Glutamatergic neuron (in vitro differentiated cells): ENCODE results near the gene RALA. TPM values are rescaled to one million over a fixed set of nuclear protein-coding genes. Genes with fewer than 3 reads are reported as not detected.

Experiments used
- DNase-seq: peaks from one replicate; pipeline ENCODE4 v3.0.0; 2022
- H3K27ac Mint-ChIP-seq: one replicate; pipeline ENCODE4 v1.8.0; 2020; ENCODE audit warnings: mild to moderate bottlenecking, mixed read lengths, inconsistent platforms; ENCODE audit not compliant: unreplicated experiment
- H3K27me3 Mint-ChIP-seq: one replicate; pipeline ENCODE4 v1.8.0; 2020; ENCODE audit warnings: mild to moderate bottlenecking, moderate library complexity, mixed read lengths, inconsistent platforms; ENCODE audit not compliant: unreplicated experiment
- H3K36me3 Mint-ChIP-seq: one replicate; pipeline ENCODE4 v1.8.0; 2020; ENCODE audit warnings: mild to moderate bottlenecking, mixed read lengths, inconsistent platforms; ENCODE audit not compliant: unreplicated experiment
- H3K4me1 Mint-ChIP-seq: one replicate; pipeline ENCODE4 v1.8.0; 2020; ENCODE audit warnings: mild to moderate bottlenecking, low read depth, mixed read lengths, inconsistent platforms; ENCODE audit not compliant: unreplicated experiment
- H3K4me3 Mint-ChIP-seq: one replicate; pipeline ENCODE4 v1.8.0; 2020; ENCODE audit warnings: mild to moderate bottlenecking, mixed read lengths, inconsistent platforms; ENCODE audit not compliant: unreplicated experiment
- H3K9me3 Mint-ChIP-seq: one replicate; pipeline ENCODE4 v1.8.0; 2020; ENCODE audit warnings: mild to moderate bottlenecking, moderate library complexity, mixed read lengths, inconsistent platforms; ENCODE audit not compliant: unreplicated experiment
- total RNA-seq: library from RNA; stranded (reverse); fragmentation: NEBNext Ultra II Directional; extraction: Animal tissue kit (Norgen Biotek cat#: 25700); gene quantifications from one replicate; pipeline ENCODE4 v1.2.1, GENCODE V29; 2021; ENCODE audit not compliant: unreplicated experiment
- TF ChIP-seq, protein P1 (sequence below): fragments of 200-600 bp; sonication (generic); IDR thresholded peaks from one replicate; pipeline ENCODE4 v1.5.0; 2021; ENCODE audit not compliant: partially characterized antibody, unreplicated experiment

RALA gene
- total RNA-seq, 1 donor from 2014 or later, result 69.9 TPM

GRCh38 chr7:39757604-39758003 lies 134.2 kb downstream of the RALA start:
- H3K4me1 Mint-ChIP-seq, result peaks cover 4% of the 10 kb centered on the region
- no peak for DNase-seq
- H3K9me3 Mint-ChIP-seq, result no peaks in the 10 kb centered on the region
- H3K27ac Mint-ChIP-seq, result no peak overlapping the region
- no peak overlapping the region for H3K4me3 Mint-ChIP-seq
- no peaks in the 10 kb centered on the region for H3K27me3 Mint-ChIP-seq
- H3K36me3 Mint-ChIP-seq, result peaks cover 28% of the 10 kb centered on the region
- TF ChIP-seq, protein P1, sequence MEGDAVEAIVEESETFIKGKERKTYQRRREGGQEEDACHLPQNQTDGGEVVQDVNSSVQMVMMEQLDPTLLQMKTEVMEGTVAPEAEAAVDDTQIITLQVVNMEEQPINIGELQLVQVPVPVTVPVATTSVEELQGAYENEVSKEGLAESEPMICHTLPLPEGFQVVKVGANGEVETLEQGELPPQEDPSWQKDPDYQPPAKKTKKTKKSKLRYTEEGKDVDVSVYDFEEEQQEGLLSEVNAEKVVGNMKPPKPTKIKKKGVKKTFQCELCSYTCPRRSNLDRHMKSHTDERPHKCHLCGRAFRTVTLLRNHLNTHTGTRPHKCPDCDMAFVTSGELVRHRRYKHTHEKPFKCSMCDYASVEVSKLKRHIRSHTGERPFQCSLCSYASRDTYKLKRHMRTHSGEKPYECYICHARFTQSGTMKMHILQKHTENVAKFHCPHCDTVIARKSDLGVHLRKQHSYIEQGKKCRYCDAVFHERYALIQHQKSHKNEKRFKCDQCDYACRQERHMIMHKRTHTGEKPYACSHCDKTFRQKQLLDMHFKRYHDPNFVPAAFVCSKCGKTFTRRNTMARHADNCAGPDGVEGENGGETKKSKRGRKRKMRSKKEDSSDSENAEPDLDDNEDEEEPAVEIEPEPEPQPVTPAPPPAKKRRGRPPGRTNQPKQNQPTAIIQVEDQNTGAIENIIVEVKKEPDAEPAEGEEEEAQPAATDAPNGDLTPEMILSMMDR, result no peak

Other genes starting within 250 kb of the RALA start
- 43.6 TPM for gene YAE1, start 57.2 kb upstream of the RALA start, total RNA-seq